ENCODE data around the gene NDC80.
"Not testable (repeated sequence)": the region's sequence is repeated elsewhere in the genome, so short reads cannot be mapped to it uniquely, and the experiment has no call there.

The NDC80 gene

GRCh38 chr18:2629003-2629402 is 57.6 kb downstream of the NDC80 start:
- DNase-seq: no peak

- DNase-seq: no peak
Measured at GRCh38 chr18:2635586-2635985, 64.2 kb downstream of the NDC80 start.

GRCh38 chr18:2636126-2636631 is 64.8 kb downstream of the NDC80 start:
- DNase-seq: no peak

GRCh38 chr18:2641638-2642037 is 70.3 kb downstream of the NDC80 start:
- peak; percentile 82 for DNase-seq

GRCh38 chr18:2642771-2643170 is 71.4 kb downstream of the NDC80 start:
- DNase-seq: no peak

- peak; percentile 66 for DNase-seq
Measured at GRCh38 chr18:2644535-2644934, 73.2 kb downstream of the NDC80 start.

- no peak for DNase-seq
Measured at GRCh38 chr18:2651981-2652380, 80.6 kb downstream of the NDC80 start.

- no peak for DNase-seq
Measured at GRCh38 chr18:2653467-2653866, 82.1 kb downstream of the NDC80 start.

- DNase-seq: no peak
Measured at GRCh38 chr18:2654169-2654927, 83.0 kb downstream of the NDC80 start.

GRCh38 chr18:2654928-2655177 is 83.5 kb downstream of the NDC80 start:
- no peak for DNase-seq

- peak; percentile 94 for DNase-seq
Measured at GRCh38 chr18:2655178-2655953, 84.0 kb downstream of the NDC80 start, which contains the start of gene SMCHD1. SMCHD1 (plus strand) TSS chr18:2655726; CDS start chr18:2656076, 350 bp downstream.

- DNase-seq: no peak
Measured at GRCh38 chr18:2655954-2656236, 84.5 kb downstream of the NDC80 start.

GRCh38 chr18:2656237-2656980 is 85.1 kb downstream of the NDC80 start:
- peak; percentile 61 for DNase-seq

- no peak for DNase-seq
Measured at GRCh38 chr18:2656981-2657512, 85.7 kb downstream of the NDC80 start.

- DNase-seq: peak; percentile 60
Measured at GRCh38 chr18:2657788-2658458, 86.6 kb downstream of the NDC80 start.

GRCh38 chr18:2660849-2661248 is 89.5 kb downstream of the NDC80 start:
- DNase-seq: not testable (repeated sequence)

- DNase-seq: not testable (repeated sequence)
Measured at GRCh38 chr18:2662288-2662687, 90.9 kb downstream of the NDC80 start.

- DNase-seq: no peak
Measured at GRCh38 chr18:2662990-2663389, 91.6 kb downstream of the NDC80 start.
